ENCODE results near the gene UFSP1. TPM values are rescaled to one million over a fixed set of nuclear protein-coding genes. Genes with fewer than 3 reads are reported as not detected.

Gene UFSP1
- total and polyA plus RNA-seq, 3 donors from 2014 or later, result 1.3 to 4.2 (median 3.0) TPM

DNA sequence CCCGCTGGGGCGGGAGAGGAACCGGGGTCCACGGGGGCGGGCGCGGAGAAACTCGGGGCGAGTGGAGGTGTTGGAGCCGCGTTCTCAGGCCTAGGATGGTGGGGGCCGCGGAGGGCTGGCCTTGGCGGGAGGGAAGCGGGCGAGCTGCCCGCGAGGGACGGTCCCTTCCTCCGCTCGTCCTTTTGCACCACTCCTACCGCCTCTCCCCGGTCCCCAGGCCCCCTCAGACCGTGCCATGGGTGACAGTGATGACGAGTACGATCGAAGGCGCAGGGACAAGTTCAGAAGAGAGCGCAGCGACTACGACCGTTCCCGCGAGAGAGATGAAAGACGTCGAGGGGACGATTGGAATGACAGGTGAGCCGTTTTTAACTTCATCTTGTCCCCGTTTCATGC, 14.2 kb downstream of the UFSP1 start:
- Histone ChIP-seq H3K9me3 (no peaks in the 10 kb centered on the region), H3K27me3 (no peaks in the 10 kb centered on the region), H3K4me1 (peaks cover 27% of the 10 kb centered on the region), H3K4me3 (peak overlapping the region; percentile 76 to 99), H3K27ac (peak overlapping the region; percentile 96), H3K36me3 (ENCODE audit: low read depth, missing control alignments) (no peaks in the 10 kb centered on the region)
- TF ChIP-seq, protein P1, sequence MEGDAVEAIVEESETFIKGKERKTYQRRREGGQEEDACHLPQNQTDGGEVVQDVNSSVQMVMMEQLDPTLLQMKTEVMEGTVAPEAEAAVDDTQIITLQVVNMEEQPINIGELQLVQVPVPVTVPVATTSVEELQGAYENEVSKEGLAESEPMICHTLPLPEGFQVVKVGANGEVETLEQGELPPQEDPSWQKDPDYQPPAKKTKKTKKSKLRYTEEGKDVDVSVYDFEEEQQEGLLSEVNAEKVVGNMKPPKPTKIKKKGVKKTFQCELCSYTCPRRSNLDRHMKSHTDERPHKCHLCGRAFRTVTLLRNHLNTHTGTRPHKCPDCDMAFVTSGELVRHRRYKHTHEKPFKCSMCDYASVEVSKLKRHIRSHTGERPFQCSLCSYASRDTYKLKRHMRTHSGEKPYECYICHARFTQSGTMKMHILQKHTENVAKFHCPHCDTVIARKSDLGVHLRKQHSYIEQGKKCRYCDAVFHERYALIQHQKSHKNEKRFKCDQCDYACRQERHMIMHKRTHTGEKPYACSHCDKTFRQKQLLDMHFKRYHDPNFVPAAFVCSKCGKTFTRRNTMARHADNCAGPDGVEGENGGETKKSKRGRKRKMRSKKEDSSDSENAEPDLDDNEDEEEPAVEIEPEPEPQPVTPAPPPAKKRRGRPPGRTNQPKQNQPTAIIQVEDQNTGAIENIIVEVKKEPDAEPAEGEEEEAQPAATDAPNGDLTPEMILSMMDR (IDR thresholded peaks at IDR 0.05), result no peak
- no peak for TF ChIP-seq POLR2A (IDR thresholded peaks at IDR 0.05)
- WGBS, 2 donors, result 0% methylated on average over 12 to 39 of the region's 39 CpGs
- no peak for DNase-seq
- intact Hi-C loops (cut with DNase I; ENCODE audit: low total_unique reads), result no loop called here

DNA sequence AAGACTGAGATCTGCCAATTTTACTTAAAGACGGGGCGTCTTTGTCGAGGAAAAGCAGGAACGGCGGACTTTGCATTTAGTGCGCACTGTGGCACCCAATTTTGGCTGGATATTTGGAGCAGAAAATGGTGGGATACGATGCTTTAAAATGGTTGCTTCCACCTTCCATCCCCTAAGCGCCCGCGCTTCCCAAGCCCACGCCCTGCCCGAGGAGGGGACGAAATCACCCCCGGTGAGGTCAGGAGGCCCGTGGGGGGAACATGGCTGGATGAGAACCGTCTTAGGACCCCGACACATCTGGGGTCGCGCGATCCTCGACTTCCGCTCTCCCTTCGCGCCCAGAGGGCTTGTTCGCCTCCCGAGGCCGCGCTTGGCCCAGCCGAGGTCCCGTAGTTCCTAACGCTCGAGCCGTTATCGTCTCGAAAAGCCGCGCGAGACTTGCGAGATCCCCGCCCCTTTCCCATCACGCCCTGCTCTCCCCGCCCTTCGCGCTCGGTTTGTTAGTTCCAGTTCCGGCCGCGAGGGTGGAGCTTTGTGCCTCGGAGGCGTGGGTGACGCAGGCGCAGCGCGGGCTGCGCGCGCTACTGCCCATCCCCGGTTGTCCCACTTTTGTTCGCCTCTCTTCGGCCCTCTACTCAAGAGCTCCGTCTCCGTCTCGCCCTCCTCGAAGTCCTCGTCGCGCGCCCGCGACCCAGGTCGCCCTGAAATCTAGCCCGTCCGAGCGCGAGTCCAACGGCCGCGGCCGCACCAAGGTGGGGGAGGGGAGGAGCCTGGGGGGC, 14.7 kb downstream of the UFSP1 start, which contains the start of gene SRRT:
Gene SRRT (plus strand): TSS at position 527 of the 779 bp plus-strand sequence. CDS start 488 bp downstream, outside the sequence.
- TF ChIP-seq POLR2A (IDR thresholded peaks at IDR 0.05), result peak; percentile 70
- TF ChIP-seq, protein P1 (IDR thresholded peaks at IDR 0.05), result peak; percentile 44 to 94 (median 75)
- no peaks in the 10 kb centered on the region for H3K36me3 ChIP-seq (ENCODE audit: low read depth, missing control alignments)
- no peaks in the 10 kb centered on the region for H3K27me3 ChIP-seq
- peak within 1 kb of the TSS; percentile 76 to 99 for H3K4me3 ChIP-seq
- DNase-seq, result peak; percentile 99
- no peaks in the 10 kb centered on the region for H3K9me3 ChIP-seq
- peak within 1 kb of the TSS; percentile 96 for H3K27ac ChIP-seq
- H3K4me1 ChIP-seq, result peaks cover 27% of the 10 kb centered on the region
- intact Hi-C loops (cut with DNase I; ENCODE audit: low total_unique reads), result no loop called here
- WGBS, 2 donors, result 1% methylated on average over 48 to 79 of the region's 79 CpGs

DNA sequence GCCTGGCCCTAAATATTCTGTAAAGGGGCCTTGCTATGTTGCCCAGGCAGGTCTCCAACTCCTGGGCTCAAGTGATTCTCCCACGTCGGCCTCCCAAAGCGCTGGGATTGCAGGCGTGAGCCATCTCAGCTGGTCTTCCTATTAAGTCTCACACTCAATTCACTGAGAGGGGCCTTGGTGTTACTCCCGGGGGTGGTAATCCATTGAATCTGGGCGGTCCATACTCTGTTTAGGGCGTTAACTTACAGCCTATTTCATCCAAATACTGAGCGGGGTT, 15.3 kb downstream of the UFSP1 start:
- H3K4me3 ChIP-seq, result peak overlapping the region; percentile 76 to 99
- DNase-seq, result no peak
- H3K36me3 ChIP-seq (ENCODE audit: low read depth, missing control alignments), result no peaks in the 10 kb centered on the region
- 41 to 43% methylated on average over 7 to 8 of the region's 8 CpGs for WGBS, 2 donors
- peaks cover 27% of the 10 kb centered on the region for H3K4me1 ChIP-seq
- no peaks in the 10 kb centered on the region for H3K9me3 ChIP-seq
- peak overlapping the region; percentile 96 for H3K27ac ChIP-seq
- H3K27me3 ChIP-seq, result no peaks in the 10 kb centered on the region
- no peak for TF ChIP-seq POLR2A (IDR thresholded peaks at IDR 0.05)
- TF ChIP-seq, protein P1 (IDR thresholded peaks at IDR 0.05), result no peak
- intact Hi-C loops (cut with DNase I; ENCODE audit: low total_unique reads), result no loop called here

DNA sequence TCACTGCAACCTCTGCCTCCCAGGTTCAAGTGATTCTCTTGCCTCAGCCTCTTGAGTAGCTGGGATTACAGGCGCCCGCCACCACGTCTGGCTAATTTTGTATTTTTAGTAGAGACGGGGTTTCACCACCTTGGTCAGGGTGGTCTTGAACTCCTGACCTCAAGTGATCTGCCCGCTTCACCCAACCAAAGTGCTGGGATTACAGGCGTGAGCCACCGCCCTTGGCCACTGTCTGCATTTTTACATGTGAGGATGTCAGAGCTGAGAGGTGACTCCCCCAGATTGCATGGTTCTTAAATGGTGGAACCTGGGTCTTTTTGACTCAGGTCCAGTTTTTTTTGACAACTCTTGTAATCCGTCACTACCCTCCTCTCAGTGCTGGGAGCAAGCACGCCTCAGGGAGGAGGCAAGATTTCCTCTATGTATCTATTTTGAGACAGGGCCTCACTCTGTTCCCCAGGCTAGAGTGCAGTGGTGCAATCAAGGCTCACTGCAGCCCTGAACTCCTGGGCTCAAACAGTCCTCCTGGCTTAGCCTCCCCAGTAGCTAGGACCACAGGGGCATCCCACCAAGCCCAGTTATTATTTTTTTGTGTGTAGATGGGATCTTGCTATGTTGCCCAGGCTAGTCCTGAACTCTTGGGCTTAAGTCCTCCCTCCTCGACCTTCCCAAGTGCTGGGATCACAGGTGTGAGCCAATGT, 15.8 kb downstream of the UFSP1 start:
- Histone ChIP-seq H3K9me3 (no peaks in the 10 kb centered on the region), H3K27me3 (no peaks in the 10 kb centered on the region), H3K36me3 (ENCODE audit: low read depth, missing control alignments) (no peaks in the 10 kb centered on the region), H3K4me1 (peaks cover 30% of the 10 kb centered on the region), H3K4me3 (peak overlapping the region in 1 of 2 donors; percentile 99), H3K27ac (peak overlapping the region; percentile 96)
- intact Hi-C loops (cut with DNase I; ENCODE audit: low total_unique reads), result no loop called here
- WGBS, 2 donors, result 64 to 70% methylated on average over 10 of the region's 10 CpGs
- no peak for DNase-seq
- TF ChIP-seq, protein P1 (IDR thresholded peaks at IDR 0.05), result no peak
- no peak for TF ChIP-seq POLR2A (IDR thresholded peaks at IDR 0.05)
